HEK293T (cell line): ENCODE results near the gene SBF1.

Experiments used
- CTCF ChIA-PET: fragments of 350-600 bp; formaldehyde crosslinking; extraction: SDS; loops from one replicate; lab custom pipeline; 2021; ENCODE audit warnings: antibody characterized with exemption, inconsistent platforms; lab: Yijun Ruan, JAX
- POLR2A ChIA-PET: fragments of 350-600 bp; formaldehyde crosslinking; extraction: SDS; loops from one replicate; lab custom pipeline; 2020; ENCODE audit warnings: antibody characterized with exemption, inconsistent platforms; lab: Yijun Ruan, JAX
- DNase-seq: peaks from one replicate; pipeline ENCODE4 v3.0.0; 2012; ENCODE audit warnings: mixed read lengths; ENCODE audit errors: extremely low spot score
- ARNT ChIP-seq: fragments of 450-650 bp; IDR thresholded peaks from 2 replicates; pipeline ENCODE4 v1.6.1; 2017; ENCODE audit warnings: mild to moderate bottlenecking
- BHLHE40 ChIP-seq: fragments of 450-650 bp; IDR thresholded peaks from 2 replicates; pipeline ENCODE4 v1.6.1; 2016; ENCODE audit warnings: mild to moderate bottlenecking, moderate library complexity, borderline replicate concordance
- CTBP1 ChIP-seq: fragments of 450-650 bp; IDR thresholded peaks from 2 replicates; pipeline ENCODE4 v1.6.1; 2016; ENCODE audit warnings: borderline replicate concordance
- ELF4 ChIP-seq: fragments of 450-650 bp; IDR thresholded peaks from 2 replicates; pipeline ENCODE4 v1.6.1; 2017; ENCODE audit warnings: antibody characterized with exemption
- FOXA1 ChIP-seq: fragments of 450-650 bp; IDR thresholded peaks from 2 replicates; pipeline ENCODE4 v1.6.1; 2016; ENCODE audit warnings: mild to moderate bottlenecking
- FOXK2 ChIP-seq: fragments of 450-650 bp; IDR thresholded peaks from 2 replicates; pipeline ENCODE4 v1.6.1; 2016; ENCODE audit warnings: mild to moderate bottlenecking
- FOXM1 ChIP-seq: fragments of 450-650 bp; IDR thresholded peaks from 2 replicates; pipeline ENCODE4 v1.6.1; 2017; ENCODE audit warnings: mild to moderate bottlenecking, borderline replicate concordance
- HDGF ChIP-seq: fragments of 450-650 bp; IDR thresholded peaks from 2 replicates; pipeline ENCODE4 v1.6.1; 2017; ENCODE audit warnings: antibody characterized with exemption, borderline replicate concordance
- L3MBTL2 ChIP-seq: fragments of 450-650 bp; conservative IDR thresholded peaks from 2 replicates; pipeline ENCODE4 v1.6.1; 2016; ENCODE audit warnings: mild to moderate bottlenecking
- LEF1 ChIP-seq: fragments of 450-650 bp; IDR thresholded peaks from 2 replicates; pipeline ENCODE4 v1.6.1; 2017; ENCODE audit warnings: mild to moderate bottlenecking, borderline replicate concordance
- NFRKB ChIP-seq: fragments of 450-650 bp; IDR thresholded peaks from 2 replicates; pipeline ENCODE4 v1.6.1; 2016; ENCODE audit warnings: mild to moderate bottlenecking, moderate library complexity
- SP1 ChIP-seq: fragments of 450-650 bp; IDR thresholded peaks from 2 replicates; pipeline ENCODE4 v1.6.1; 2017
- SUZ12 ChIP-seq: fragments of 450-650 bp; IDR thresholded peaks from 2 replicates; pipeline ENCODE4 v1.6.1; 2016; ENCODE audit warnings: mild to moderate bottlenecking
- TARDBP ChIP-seq: fragments of 450-650 bp; IDR thresholded peaks from 2 replicates; pipeline ENCODE4 v1.6.1; 2016
- ZNF384 ChIP-seq: fragments of 450-650 bp; IDR thresholded peaks from 2 replicates; pipeline ENCODE4 v1.6.1; 2016
- TF ChIP-seq, protein P1 (sequence below): fragments of 450-650 bp; IDR thresholded peaks from 2 replicates; pipeline ENCODE4 v1.6.1; 2016

The SBF1 gene

DNA sequence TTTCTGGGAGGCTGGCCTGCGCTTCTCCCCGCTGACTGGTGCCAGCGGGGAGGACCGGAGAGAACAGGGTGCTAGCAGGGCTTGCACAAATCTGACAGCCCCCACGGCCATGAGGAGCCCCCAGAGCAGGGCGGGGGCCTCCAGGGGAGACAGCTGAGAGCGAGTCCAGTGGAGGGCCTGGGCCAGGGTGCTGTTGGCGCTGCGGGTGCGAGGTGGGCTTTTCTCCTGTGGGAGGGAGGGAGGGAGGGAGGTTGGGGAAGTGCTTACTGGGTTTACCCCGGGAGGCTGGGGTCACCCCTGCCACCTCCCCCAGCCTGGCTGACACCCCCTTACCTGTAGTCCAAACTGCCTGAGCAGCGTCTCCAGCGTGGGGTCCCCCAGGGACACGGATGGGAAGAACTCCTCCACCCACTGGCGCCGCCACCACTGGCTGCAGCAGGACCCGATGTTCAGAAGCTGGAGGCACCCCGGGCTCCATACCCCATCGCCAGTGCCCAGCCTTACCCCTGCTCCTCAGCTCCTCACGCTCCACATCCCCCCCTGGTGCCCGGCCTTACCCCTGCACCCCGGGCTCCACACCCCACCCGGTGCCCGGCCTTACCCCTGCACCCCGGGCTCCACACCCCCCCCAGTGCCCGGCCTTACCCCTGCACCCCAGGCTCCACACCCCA, 28.8 kb upstream of the SBF1 start:
- no peak for DNase-seq
- POLR2A ChIA-PET, result interaction anchor here (1.1 kb wide), 1 partner anchor 22 kb away, joined by 7 read pairs; the partner anchor contains the start of gene SCO2
- TF ChIP-seq, protein P1, sequence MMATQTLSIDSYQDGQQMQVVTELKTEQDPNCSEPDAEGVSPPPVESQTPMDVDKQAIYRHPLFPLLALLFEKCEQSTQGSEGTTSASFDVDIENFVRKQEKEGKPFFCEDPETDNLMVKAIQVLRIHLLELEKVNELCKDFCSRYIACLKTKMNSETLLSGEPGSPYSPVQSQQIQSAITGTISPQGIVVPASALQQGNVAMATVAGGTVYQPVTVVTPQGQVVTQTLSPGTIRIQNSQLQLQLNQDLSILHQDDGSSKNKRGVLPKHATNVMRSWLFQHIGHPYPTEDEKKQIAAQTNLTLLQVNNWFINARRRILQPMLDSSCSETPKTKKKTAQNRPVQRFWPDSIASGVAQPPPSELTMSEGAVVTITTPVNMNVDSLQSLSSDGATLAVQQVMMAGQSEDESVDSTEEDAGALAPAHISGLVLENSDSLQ, result no peak
- TF ChIP-seq FOXM1 (no peak), BHLHE40 (no peak), SUZ12 (no peak), FOXK2 (no peak), LEF1 (no peak), FOXA1 (no peak), TARDBP (no peak), HDGF (no peak)
- CTCF ChIA-PET, result no interaction called here

DNA sequence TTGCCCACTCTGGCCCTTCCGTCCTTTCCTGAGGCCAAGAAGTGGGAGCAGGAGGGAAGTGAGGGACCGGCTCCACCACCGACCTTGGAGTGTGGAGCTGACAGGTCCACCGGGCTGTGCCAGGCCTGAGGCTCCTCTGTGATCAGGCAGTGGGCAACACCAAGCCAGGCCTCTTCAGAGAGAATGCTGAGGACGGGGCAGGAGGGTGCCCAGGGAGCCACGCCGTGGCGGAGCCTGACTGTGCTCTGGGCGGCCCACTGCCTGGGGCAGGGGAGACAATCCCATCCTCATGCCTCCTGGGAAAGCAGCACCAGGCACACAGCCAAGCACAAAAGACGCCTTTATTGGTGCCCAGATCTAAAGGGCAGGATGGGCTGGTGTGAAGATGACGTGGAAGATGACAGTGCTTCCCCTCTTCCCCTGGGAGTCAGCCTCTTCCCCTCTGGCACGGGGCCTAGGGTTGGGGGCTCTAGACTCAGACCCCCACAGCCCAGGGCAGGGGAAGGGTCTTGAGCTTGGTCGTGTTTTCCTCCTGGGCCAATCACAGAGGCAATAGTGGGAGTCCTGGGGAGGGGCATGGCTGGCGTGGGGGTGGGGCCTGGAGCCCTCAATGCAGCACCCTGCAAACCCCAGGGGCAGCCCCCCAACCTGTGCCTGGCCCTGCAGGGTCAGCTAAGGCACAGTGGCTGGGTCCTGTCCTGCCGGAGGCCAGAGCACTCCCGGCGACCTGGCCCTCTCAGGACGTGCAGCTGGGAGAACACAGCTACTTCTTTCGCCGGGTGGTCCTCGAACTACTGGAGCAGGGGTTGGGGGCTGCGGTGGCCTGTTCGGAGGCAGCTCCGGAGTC, 28.0 kb upstream of the SBF1 start:
- no peak for DNase-seq
- CTCF ChIA-PET, result no interaction called here
- POLR2A ChIA-PET, result interaction anchor here (1.1 kb wide), 1 partner anchor 23 kb away, joined by 7 read pairs; the partner anchor contains the start of gene SCO2
- no peak for TF ChIP-seq SP1
- no peak for TF ChIP-seq SUZ12
- TF ChIP-seq LEF1, result no peak
- TF ChIP-seq FOXA1, result no peak
- no peak for TF ChIP-seq L3MBTL2
- TF ChIP-seq ELF4, result no peak
- TF ChIP-seq FOXM1, result no peak
- TF ChIP-seq BHLHE40, result no peak
- TF ChIP-seq FOXK2, result no peak
- TF ChIP-seq CTBP1, result no peak
- TF ChIP-seq, protein P1, result no peak
- no peak for TF ChIP-seq ARNT
- no peak for TF ChIP-seq ZNF384
- TF ChIP-seq TARDBP, result no peak
- TF ChIP-seq NFRKB, result no peak
- TF ChIP-seq HDGF, result no peak

DNA sequence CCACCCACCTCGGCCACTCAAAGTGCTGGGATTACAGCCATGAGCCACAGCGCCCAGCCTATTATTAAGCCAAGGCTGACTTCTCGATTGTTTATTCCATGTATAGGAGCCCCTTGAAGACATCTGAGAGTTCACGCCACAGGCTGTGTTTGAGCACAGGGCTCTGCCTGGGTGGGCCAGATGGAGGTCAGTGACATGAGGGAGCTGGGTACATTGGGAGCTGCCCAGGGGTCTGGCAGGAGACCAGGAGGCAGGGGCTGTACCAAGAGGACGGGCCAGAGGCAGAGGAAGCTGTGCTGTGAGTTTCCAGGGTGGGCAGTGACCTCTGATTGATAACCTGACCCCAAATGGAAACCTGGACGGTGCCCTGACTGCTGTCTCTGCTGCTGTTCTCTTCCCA, 27.3 kb upstream of the SBF1 start:
- no peak for DNase-seq
- POLR2A ChIA-PET, result interaction anchor here (2.8 kb wide), 1 partner anchor 24 kb away, joined by 9 read pairs; the partner anchor contains the start of gene SCO2

DNA sequence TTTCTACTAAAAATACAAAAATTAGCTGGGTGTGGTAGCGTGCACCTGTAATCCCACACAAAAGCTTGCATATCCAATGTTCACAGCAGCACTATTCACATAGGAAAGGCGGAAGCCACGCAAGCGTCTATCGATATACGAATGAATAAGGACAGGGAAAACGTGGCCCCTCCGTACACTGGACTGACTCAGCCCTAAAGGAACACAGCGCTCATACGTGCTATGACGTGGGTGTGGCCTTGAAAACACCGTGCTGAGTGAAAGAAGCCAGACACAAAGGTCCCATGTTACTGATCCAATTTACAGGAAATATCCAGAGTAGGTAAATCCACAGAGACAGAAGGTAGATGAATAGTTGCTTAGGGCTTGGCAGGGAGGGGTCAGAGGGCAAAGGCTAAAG, 25.6 kb upstream of the SBF1 start:
- TF ChIP-seq FOXA1, result no peak
- TF ChIP-seq ELF4, result no peak
- no peak for TF ChIP-seq HDGF
- no peak for TF ChIP-seq L3MBTL2
- TF ChIP-seq ZNF384, result no peak
- no peak for TF ChIP-seq ARNT
- no peak for TF ChIP-seq LEF1
- TF ChIP-seq, protein P1, result no peak
- CTCF ChIA-PET, result no interaction called here
- DNase-seq, result no peak
- POLR2A ChIA-PET, result interaction anchor here (2.8 kb wide), 1 partner anchor 25 kb away, joined by 9 read pairs; the partner anchor contains the start of gene SCO2

More for the DNA sequence above, 27.3 kb upstream of the SBF1 start:
- TF ChIP-seq TARDBP (no peak), HDGF (no peak), ARNT (no peak), CTBP1 (no peak), LEF1 (no peak), FOXM1 (no peak), NFRKB (no peak), FOXK2 (no peak), FOXA1 (no peak), SP1 (no peak), ZNF384 (no peak), ELF4 (no peak)
- TF ChIP-seq, protein P1, result no peak
- CTCF ChIA-PET, result no interaction called here

DNA sequence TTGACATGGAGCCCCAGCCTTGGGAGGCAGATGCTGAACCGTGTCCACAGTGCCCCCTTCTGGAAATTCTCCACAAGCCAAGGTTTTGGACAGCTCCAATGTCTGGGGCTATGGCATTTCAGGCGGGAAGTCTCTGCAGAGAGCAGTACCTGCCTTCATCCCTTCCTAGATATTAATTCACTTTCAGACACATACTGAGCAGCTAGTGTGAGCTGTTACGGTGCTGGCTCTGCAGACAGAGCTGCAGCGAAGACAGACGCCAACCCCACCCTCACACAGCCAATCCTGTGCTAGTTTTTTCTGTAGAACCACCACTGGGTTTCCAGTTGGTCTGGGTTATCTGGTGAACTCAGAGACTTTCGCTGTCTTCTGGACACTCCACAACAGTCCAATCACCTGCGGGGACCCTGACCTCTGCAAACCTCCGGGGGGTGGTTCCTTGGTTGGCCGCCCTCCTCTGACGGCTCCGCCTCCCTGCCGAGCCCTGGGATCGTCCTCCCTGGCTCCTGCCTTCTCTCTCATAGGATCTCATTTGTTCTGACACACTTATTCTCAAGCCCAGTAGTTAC, 23.6 kb upstream of the SBF1 start:
- DNase-seq, result peak; percentile 77
- TF ChIP-seq ARNT (no peak), ELF4 (no peak), SP1 (no peak), SUZ12 (no peak), FOXM1 (no peak)
- CTCF ChIA-PET, result interaction anchor here (0.8 to 1.8 kb wide), 8 partner anchors 8 to 256 kb away, joined by 3 to 12 read pairs (median 4); partner anchors contain the start of genes LMF2, MIOX and NCAPH2
- POLR2A ChIA-PET, result interaction anchor here (0.9 to 2.0 kb wide), 5 partner anchors 9 to 27 kb away, joined by 4 to 19 read pairs (median 4); partner anchors contain the start of genes LMF2, NCAPH2 and SCO2
